Measurements from ENCODE around the gene SMARCB1. TPM values are rescaled to one million over a fixed set of nuclear protein-coding genes. Genes with fewer than 3 reads are reported as not detected.

SMARCB1 gene
- total and polyA plus RNA-seq, 2 of the 4 experiments (the other 2 are of a cell fraction) = 110 to 159 TPM

GRCh38 chr22:23764899-23765881 is 21.6 kb upstream of the SMARCB1 start (continued):
- TF ChIP-seq USF2 (IDR thresholded peaks at IDR 0.05; ENCODE audit: low read depth, low read length) (no peak), RCOR1 (IDR thresholded peaks at IDR 0.05; ENCODE audit: insufficient replicate concordance, low read length) (no peak)

DNA sequence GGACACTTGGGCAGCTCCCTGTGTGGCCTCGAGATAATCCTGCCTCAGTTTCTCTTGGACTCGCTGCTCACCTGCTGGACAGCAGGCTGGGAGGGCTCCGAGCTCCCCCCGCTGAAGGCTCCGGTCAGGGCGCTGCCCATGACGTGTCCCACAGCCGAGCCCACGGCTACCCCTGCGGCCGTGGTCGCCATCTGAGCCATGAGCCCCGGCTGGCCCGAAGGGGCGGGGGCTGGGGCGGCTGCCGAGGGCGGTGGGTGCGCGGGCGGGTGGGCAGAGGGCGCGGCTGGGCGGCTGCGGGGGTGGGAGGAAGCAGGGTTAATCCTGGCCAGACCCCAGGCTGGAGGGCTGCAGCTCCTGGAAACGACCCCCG is 19.5 kb upstream of the SMARCB1 start:
- Histone ChIP-seq H3K4me3 (ENCODE audit: insufficient read depth, low read depth, low read length) (peak overlapping the region; percentile 43), H2AK5ac (ENCODE audit: low read depth, low read length) (no peak overlapping the region), H2AK9ac (replicated peaks; ENCODE audit: low read depth, low read length, poor library complexity) (peak overlapping the region; percentile 29), H2BK15ac (ENCODE audit: low read depth, low read length) (no peak overlapping the region), H3K36me3 (ENCODE audit: control insufficient read depth, insufficient read depth, low read length) (no peaks in the 10 kb centered on the region), H3K4me1 (ENCODE audit: control insufficient read depth, insufficient read depth, low read length) (peaks cover 13% of the 10 kb centered on the region), H2BK120ac (ENCODE audit: low read depth, low read length) (no peak overlapping the region), H3K18ac (ENCODE audit: low read depth, low read length) (no peak overlapping the region), H3K27ac (ENCODE audit: insufficient read depth, low read length) (no peak overlapping the region), H3K4me2 (ENCODE audit: low read depth, low read length) (peak overlapping the region; percentile 51), H3K9ac (ENCODE audit: low read depth, low read length) (no peak overlapping the region), H4K91ac (ENCODE audit: insufficient read depth, low read depth, low read length) (no peak overlapping the region), H4K20me1 (ENCODE audit: insufficient read depth, low read length) (no peaks in the 10 kb centered on the region), H3K4ac (ENCODE audit: low read depth, low read length) (peak overlapping the region; percentile 25; the same call in 1 of the 2 replicates), H3K9me3 (ENCODE audit: control insufficient read depth, insufficient read depth, low read length) (no peaks in the 10 kb centered on the region), H3K23ac (ENCODE audit: low read depth, low read length) (no peak overlapping the region), H3K56ac (ENCODE audit: extremely low read depth, insufficient read depth, low read length) (no peak overlapping the region), H2AFZ (replicated peaks; ENCODE audit: low read length, poor library complexity) (peak overlapping the region; percentile 96), H4K5ac (ENCODE audit: low read depth, low read length) (no peak overlapping the region), H4K8ac (ENCODE audit: low read depth in 2 of 2, low read length in 2 of 2) (peak overlapping the region in 1 of 2 experiments; percentile 87; a peak in 2 of 4 replicates), H3K9me1 (ENCODE audit: insufficient read depth, low read length) (peaks cover 9% of the 10 kb centered on the region; the same call in 1 of the 2 replicates), H2BK5ac (ENCODE audit: low read depth, low read length, poor library complexity, severe bottlenecking) (no peak overlapping the region), H3K14ac (replicated peaks; ENCODE audit: low read depth, low read length) (no peak overlapping the region), H3K27me3 (ENCODE audit: control insufficient read depth, insufficient read depth, low read length) (no peaks in the 10 kb centered on the region), H2BK20ac (ENCODE audit: low read depth, low read length) (no peak overlapping the region), H3K79me1 (ENCODE audit: low read depth in 1 of 2, low read length in 2 of 2) (no peaks in the 10 kb centered on the region; a peak in 1 of 4 replicates)
- ATAC-seq (ENCODE audit: low read depth) = no peak
- ChIA-PET CTCF (interaction anchor here (2.0 kb wide), 1 partner anchor 82 kb away, joined by 6 read pairs; no protein-coding TSS in a partner anchor), POLR2A (ENCODE audit: unreplicated experiment) (no interaction called here)
- intact Hi-C loops (cut with micrococcal nuclease) = loop anchor here (5.0 kb wide), 1 partner anchor 225 kb away; no protein-coding TSS in a partner anchor
- no peak for DNase-seq
- dilution Hi-C loops (cut with HindIII; ENCODE audit: low sequenced_read_pairs, unreplicated experiment) = no loop called here
- BruUV-seq (replicated peaks) = no TSS peak
- in situ Hi-C loops (cut with MboI; ENCODE audit: low sequenced_read_pairs) = no loop called here
- WGBS, 2 experiments (ENCODE audit: extremely low coverage in 2 of 2, insufficient read length in 1 of 2) = 38% methylated on average over 4 of the region's 27 CpGs; no CpG with 5 or more reads in 1 of the 2 experiments
- TF ChIP-seq, protein P1, sequence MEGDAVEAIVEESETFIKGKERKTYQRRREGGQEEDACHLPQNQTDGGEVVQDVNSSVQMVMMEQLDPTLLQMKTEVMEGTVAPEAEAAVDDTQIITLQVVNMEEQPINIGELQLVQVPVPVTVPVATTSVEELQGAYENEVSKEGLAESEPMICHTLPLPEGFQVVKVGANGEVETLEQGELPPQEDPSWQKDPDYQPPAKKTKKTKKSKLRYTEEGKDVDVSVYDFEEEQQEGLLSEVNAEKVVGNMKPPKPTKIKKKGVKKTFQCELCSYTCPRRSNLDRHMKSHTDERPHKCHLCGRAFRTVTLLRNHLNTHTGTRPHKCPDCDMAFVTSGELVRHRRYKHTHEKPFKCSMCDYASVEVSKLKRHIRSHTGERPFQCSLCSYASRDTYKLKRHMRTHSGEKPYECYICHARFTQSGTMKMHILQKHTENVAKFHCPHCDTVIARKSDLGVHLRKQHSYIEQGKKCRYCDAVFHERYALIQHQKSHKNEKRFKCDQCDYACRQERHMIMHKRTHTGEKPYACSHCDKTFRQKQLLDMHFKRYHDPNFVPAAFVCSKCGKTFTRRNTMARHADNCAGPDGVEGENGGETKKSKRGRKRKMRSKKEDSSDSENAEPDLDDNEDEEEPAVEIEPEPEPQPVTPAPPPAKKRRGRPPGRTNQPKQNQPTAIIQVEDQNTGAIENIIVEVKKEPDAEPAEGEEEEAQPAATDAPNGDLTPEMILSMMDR (conservative IDR thresholded peaks at IDR 0.05; ENCODE audit: low read depth, low read length) = no peak
- no peak for TF ChIP-seq BHLHE40 (IDR thresholded peaks at IDR 0.05; ENCODE audit: low read depth, low read length)
- no peak for TF ChIP-seq POLR2A (IDR thresholded peaks at IDR 0.05; ENCODE audit: low read depth, low read length)
- TF ChIP-seq, protein P2, sequence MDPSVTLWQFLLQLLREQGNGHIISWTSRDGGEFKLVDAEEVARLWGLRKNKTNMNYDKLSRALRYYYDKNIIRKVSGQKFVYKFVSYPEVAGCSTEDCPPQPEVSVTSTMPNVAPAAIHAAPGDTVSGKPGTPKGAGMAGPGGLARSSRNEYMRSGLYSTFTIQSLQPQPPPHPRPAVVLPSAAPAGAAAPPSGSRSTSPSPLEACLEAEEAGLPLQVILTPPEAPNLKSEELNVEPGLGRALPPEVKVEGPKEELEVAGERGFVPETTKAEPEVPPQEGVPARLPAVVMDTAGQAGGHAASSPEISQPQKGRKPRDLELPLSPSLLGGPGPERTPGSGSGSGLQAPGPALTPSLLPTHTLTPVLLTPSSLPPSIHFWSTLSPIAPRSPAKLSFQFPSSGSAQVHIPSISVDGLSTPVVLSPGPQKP (IDR thresholded peaks at IDR 0.05; ENCODE audit: borderline replicate concordance, low read depth, low read length) = no peak
- no peak for TF ChIP-seq FOS (IDR thresholded peaks at IDR 0.05; ENCODE audit: low read depth, low read length)
- no peak for TF ChIP-seq MXI1 (IDR thresholded peaks at IDR 0.05; ENCODE audit: borderline replicate concordance, low read depth, low read length)
- TF ChIP-seq MAFK (IDR thresholded peaks at IDR 0.05; ENCODE audit: low read depth, low read length) = no peak
- TF ChIP-seq MAZ (IDR thresholded peaks at IDR 0.05; ENCODE audit: borderline replicate concordance, low read depth, low read length) = no peak
